Lower leg skin (tissue), 3 donors: Measurements from ENCODE around the gene TMEM11.

Source experiments
- CTCF ChIP-seq, 3 donors: fragments of 450-650 bp; IDR thresholded peaks; one replicate each; pipeline ENCODE4 v1.5.1; 2016; ENCODE audit warnings: antibody characterized with exemption in 3 of 3, mild to moderate bottlenecking in 3 of 3, moderate library complexity in 2 of 3
- POLR2A ChIP-seq, 2 donors: fragments of 450-650 bp; IDR thresholded peaks; one replicate each; pipeline ENCODE4 v1.6.1; 2016 to 2017; ENCODE audit warnings: antibody characterized with exemption in 2 of 2, mild to moderate bottlenecking in 1 of 2, moderate library complexity in 1 of 2

- TF ChIP-seq POLR2A (IDR thresholded peaks at IDR 0.05): no peak
- TF ChIP-seq CTCF (IDR thresholded peaks at IDR 0.05): no peak
These were observed 15.6 kb downstream of the TMEM11 start for GRCh38 chr17:21198411-21198810.
